GM06990 (cell line): ENCODE data around the gene ADGRD1.
"Not testable (repeated sequence)": the region's sequence is repeated elsewhere in the genome, so short reads cannot be mapped to it uniquely, and the experiment has no call there.

ENCODE experiments used
- DNase-seq: peaks from one replicate; pipeline ENCODE4 v3.0.0-alpha.2; 2011; ENCODE audit not compliant: insufficient read length; ENCODE audit errors: extremely low read depth
- H3K27me3 ChIP-seq: replicated peaks from 2 replicates; pipeline ENCODE4 v1.6.0; 2011; ENCODE audit warnings: low read length; ENCODE audit not compliant: control insufficient read depth, insufficient read depth
- H3K36me3 ChIP-seq: 2 replicates; pipeline ENCODE4 v1.5.1; 2011; ENCODE audit warnings: low read length; ENCODE audit not compliant: control insufficient read depth, insufficient read depth
- H3K4me3 ChIP-seq: replicated peaks from 2 replicates; pipeline ENCODE4 v1.5.1; 2011; ENCODE audit warnings: low read depth, mild to moderate bottlenecking, control low read depth, low read length
- CTCF ChIP-seq: IDR thresholded peaks from 2 replicates; pipeline ENCODE4 v1.5.1; 2011; ENCODE audit warnings: low read length, control low read depth, mild to moderate bottlenecking, inconsistent platforms; ENCODE audit not compliant: insufficient read depth, poor library complexity, severe bottlenecking

Gene ADGRD1

DNA sequence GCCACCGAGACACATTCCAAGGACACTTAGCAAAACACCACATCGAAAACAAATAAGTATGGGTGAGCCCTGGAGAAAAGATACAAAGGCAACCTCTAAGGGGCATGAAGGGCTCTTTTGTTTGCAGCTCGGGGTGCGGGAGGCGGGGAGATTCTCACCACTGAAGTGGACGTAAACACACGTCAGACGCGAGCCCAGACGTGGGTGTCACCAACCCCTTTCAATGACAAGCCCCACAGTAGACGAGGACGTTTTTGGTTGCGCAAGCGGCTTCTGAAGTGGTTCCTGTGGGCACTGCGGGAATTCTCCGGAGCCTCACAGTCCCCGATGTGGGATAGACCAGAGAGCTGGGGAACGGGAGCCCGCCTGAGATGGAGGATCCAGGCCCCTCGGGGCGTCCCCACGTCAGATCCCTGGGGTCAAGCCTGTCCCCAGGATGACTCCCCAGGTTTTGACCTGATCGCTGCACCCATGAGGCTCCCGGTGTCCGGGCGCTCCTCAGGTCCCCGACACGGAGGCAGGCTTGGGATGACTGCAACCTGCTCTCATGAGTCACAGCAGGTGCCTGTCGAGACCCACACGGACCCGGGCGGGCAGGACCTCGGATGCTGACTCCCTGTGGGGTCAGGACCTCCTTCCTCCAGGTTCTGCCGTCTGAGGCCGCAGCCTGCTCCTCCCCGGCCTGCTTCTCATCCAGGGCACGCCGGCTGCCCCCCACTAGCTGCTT lies 20.3 kb upstream of the ADGRD1 start:
- Histone ChIP-seq H3K36me3 (no peaks in the 10 kb centered on the region), H3K4me3 (no peak overlapping the region), H3K27me3 (no peaks in the 10 kb centered on the region; the same call in 1 of the 2 replicates)
- TF ChIP-seq CTCF: no peak
- DNase-seq: no peak

DNA sequence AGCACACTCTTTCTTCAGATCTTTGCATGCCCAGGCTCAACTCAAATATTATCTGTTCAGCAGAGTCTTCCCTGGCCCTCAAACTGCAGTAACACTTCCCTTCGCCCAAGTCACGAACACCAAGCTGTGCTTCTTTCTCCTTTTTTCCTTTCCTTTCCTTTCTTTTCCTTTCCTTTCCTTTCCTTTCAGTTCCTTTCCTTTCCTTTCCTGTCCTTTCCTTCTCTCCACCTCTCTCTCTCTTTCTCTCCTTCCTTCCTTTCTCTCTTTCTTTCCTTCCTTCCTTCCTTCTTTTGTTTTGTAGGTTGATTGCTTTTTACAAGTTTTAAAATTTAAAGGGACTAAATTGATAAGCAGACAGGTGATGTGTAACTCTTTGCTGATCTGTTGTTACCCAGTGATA lies 19.0 kb upstream of the ADGRD1 start:
- H3K4me3 ChIP-seq: no peak overlapping the region
- TF ChIP-seq CTCF: no peak

GRCh38 chr12:130936561-130936960 lies 17.1 kb upstream of the ADGRD1 start:
- no peak for TF ChIP-seq CTCF
- H3K27me3 ChIP-seq: no peaks in the 10 kb centered on the region
- H3K4me3 ChIP-seq: no peak overlapping the region
- DNase-seq: no peak
- no peaks in the 10 kb centered on the region for H3K36me3 ChIP-seq

More for the DNA sequence above, 19.0 kb upstream of the ADGRD1 start:
- no peak for DNase-seq
- H3K27me3 ChIP-seq: no peaks in the 10 kb centered on the region; the same call in 1 of the 2 replicates
- H3K36me3 ChIP-seq: no peaks in the 10 kb centered on the region

DNA sequence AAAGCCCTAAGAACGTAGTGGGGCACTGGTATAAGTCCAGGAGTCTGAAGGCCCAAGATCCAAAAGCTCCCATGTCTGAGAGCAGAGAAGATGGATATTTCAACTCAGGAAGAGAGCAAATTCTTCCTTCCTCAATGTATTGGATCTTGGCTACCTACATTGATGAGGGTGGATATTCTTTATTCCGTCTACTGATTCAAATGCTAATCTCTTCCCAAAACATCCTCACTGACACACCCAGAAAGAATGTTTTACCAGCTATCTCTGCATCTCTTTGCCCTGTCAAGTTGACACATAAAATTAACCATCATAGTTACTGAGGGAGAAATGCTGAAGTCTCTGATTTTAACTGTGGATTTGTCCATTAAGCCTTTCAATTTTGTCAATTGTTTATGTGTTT lies 16.6 kb upstream of the ADGRD1 start:
- no peak overlapping the region for H3K4me3 ChIP-seq
- TF ChIP-seq CTCF: no peak
- no peaks in the 10 kb centered on the region for H3K36me3 ChIP-seq
- DNase-seq: no peak
- no peaks in the 10 kb centered on the region for H3K27me3 ChIP-seq

DNA sequence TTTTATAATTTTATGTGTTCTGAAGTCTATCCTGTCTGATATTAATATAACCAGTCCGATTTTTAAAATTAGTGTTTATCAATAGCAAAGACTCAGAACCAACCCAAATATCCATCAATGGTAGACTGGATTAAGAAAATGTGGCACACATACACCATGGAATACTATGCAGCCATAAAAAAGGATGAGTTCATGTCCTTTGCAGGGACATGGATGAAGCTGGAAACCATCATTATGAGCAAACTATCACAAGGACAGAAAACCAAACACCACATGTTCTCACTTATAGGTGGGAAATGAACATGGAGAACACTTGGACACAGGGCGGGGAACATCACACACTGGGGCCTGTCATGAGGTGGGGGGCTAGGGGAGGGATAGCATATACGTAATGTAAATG lies 16.2 kb upstream of the ADGRD1 start:
- not testable (repeated sequence) for H3K27me3 ChIP-seq, DNase-seq, H3K4me3 ChIP-seq, H3K36me3 ChIP-seq

DNA sequence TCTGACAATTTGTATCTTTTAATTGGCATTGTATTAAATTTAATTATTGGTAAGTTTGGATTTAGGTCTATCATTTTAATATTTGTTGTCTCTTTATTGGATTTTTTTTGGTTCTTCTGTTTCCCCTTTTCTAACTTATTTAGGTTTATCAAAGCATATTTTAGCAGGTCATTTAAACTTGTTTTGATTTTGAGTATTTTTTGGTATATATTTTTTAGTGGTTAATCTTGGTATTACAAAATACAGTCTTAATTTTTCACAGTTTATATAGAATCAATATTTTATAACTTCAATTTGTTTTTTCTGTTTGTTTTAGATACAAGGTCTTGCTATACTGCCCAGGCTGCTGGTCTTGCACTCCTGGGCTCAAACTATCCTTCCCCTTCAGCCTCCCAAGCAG lies 15.5 kb upstream of the ADGRD1 start:
- no peak for DNase-seq

More for the DNA sequence above, 15.5 kb upstream of the ADGRD1 start:
- no peaks in the 10 kb centered on the region for H3K36me3 ChIP-seq
- H3K4me3 ChIP-seq: no peak overlapping the region
- TF ChIP-seq CTCF: no peak
- no peaks in the 10 kb centered on the region for H3K27me3 ChIP-seq
